ENCODE measurements around the gene TSACC.
A peak's percentile ranks its signal among the peaks of the same experiment; 100 is the strongest.

Gene TSACC

DNA sequence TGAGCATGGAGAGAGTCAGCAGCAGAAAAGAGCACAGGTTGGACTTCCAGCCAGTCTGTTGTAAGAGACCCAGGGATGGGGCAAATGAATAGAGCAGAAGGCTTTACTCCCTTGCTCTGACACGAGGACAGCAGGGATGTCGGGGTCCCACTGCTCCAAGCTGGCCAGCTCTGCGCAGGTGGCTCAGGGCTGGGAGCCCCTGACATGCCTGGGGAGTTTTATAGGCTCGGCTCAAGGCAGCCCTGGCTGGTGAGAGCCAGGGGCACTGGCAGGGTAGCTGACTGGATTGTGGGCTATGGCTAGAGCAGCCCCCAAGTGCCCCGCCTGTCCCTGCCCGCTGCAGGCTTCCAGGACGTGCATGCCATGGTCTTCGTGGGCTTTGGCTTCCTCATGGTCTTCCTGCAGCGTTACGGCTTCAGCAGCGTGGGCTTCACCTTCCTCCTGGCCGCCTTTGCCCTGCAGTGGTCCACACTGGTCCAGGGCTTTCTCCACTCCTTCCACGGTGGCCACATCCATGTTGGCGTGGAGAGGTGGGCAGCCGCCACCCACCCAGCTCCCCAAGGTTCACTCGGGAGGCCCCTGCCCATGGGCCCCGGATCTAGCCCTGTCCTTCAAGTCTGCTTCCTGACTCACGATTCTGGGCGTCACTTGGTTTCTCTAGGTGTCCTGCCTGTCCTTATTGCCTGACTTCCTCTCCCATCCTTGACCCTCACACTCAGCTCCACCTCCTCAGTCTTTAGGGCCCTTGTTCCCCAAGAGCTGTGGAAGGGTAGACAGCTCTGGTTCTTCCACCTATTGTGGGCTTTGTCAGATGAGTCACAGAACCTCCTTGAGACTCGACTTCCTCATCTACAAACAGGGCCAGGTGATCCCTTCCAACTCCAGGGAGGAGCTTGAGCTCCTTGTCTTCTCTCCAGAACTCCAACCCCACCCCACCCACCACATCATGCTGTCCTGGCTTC lies 38.9 kb downstream of the TSACC start:
- no peak for DNase-seq

DNA sequence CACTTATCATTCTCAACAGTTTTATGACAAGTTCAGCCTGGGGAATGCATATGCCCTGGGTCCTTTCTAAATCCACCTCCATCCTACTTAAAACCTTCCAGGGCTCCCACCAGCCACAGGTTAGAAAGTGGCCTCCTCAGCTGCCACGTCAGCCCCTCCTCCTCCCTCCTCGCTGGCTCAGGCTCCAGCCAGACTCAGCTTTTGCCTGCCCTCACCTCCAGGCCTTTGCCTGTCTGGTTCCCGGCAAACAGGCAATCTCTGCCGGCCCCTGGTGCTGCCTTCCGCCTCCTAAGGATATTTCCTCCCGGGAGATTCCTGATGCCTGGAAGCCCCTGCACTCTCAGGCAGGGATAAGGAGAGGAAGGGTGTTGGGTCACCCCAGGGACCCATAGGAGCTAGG lies 40.2 kb downstream of the TSACC start:
- no peak for DNase-seq

DNA sequence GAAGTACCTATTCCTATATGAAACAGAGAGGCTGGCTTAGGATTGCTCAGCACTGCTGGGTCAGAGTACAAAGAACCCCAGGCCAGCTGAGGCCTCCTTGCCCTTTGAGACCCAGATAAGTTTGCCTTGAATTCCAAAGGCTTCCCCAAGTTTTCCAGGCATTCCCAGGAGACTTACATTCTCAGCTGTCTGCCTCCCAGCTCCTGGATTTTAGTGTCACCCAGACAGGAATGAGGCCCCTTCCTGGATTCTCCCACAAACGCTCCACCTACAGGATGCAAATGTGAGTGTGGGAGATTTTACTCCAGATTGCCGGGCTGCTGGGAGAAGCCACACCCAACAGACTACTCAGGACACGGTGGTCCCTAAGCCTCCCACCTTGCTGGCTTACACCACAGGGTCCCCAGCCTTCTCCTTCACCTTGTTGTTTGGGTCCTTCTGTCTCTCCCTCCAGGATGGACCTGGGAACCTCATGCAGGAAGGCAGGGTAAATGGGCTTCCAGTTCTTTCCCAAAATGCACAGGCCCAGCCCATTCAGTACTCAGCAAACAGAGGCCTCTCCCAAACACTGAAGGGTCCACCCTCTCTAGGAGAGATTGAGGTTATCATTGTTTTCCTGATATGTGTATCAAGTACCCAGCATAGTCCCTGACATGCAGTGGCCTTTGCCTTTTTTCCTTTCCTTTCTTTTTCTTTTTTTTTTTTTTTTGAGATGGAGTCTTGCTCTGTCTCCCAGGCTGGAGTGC lies 41.3 kb downstream of the TSACC start:
- no peak for DNase-seq

DNA sequence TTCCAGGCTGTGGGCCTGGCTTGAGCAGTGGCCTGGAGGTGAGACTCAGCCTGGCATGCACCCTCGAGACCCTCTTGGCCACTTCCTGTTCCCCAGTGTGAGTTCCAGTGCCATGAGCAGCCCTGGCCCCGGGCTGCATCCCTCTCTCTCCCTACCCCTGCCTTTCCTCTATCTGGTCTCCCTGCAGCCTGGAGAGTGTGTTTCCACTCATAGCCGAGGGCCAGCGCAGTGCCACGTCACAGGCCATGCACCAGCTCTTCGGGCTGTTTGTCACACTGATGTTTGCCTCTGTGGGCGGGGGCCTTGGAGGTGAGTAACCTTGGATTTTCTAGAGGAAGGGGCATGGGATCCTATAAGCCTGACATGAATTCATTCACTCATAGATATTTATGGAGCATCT lies 44.2 kb downstream of the TSACC start:
- DNase-seq: no peak

DNA sequence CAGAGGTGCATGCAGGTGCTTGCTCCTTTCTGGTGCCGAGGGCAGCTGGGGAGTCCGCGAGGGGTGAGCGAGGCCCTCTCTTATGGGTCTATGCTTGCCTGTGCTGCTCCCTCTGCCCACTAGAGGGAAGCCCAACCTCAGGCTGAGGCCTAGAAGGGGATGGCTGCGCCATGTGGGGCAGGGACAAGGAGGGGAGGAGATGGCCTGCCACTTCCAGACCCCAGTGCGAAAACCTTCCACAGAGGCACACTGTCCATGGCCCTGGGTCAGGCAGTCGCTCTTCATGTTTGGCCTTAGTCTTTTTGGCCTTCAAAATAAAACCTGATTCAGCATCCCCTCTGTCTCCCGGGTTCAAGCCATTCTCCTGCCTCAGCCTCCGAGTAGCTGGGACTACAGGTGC lies 44.7 kb downstream of the TSACC start:
- DNase-seq: peak; percentile 35

DNA sequence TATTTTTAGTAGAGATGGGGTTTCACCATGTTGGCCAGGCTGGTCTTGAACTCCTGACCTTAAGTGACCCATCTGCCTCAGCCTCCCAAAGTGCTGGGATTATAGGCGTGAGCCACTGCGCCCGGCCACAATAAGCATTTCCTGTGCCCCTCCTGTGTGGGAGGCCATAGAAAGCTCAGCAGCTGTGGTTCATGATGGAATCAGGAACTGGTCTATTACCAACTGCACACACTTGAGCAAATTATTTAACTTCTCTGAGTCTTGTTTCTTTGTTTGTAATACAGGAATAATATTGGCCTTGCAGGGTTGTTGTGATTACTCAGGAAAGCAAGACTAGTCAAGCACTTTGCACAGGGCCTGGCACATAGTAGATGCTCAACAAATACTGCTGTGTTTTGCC lies 45.7 kb downstream of the TSACC start:
- DNase-seq: no peak

DNA sequence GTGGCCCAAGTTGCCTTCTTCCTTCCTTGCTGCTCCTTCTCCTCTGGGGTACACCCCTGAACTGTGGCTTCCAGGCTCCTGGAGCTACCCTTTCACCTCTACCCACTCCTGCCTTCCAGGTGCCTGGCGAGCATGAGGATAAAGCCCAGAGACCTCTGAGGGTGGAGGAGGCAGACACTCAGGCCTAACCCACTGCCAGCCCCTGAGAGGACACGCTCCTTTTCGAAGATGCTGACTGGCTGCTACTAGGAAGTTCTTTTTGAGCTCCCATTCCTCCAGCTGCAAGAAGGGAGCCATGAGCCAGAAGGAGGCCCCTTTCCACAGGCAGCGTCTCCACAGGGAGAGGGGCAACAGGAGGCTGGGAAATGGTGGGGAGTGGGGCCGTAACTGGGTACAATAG lies 46.3 kb downstream of the TSACC start:
- DNase-seq: no peak

DNA sequence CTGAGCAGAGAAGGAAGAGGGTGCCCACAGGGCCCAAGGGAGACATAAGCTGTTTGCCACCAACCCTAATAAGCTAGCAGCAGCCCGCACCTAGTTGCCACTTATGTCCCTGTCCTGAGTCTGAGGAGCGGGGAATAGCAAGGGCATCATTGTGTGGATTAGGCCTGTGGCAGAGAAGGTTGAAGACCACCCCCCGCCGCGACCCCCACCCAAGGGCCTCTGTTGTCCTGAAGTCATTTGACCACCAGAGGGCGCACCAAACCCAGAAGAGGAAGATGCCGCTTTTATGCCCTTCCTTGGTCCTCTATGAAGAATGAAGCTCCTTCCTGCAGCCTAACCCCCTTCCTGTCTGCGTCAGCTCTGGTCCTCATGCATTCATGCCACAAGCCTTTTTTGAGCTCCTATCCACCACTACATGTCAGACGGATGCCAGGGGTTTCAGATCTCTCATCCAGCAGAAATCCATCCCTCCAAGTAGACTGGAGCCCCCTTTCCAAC lies 47.3 kb downstream of the TSACC start:
- DNase-seq: peak; percentile 76

DNA sequence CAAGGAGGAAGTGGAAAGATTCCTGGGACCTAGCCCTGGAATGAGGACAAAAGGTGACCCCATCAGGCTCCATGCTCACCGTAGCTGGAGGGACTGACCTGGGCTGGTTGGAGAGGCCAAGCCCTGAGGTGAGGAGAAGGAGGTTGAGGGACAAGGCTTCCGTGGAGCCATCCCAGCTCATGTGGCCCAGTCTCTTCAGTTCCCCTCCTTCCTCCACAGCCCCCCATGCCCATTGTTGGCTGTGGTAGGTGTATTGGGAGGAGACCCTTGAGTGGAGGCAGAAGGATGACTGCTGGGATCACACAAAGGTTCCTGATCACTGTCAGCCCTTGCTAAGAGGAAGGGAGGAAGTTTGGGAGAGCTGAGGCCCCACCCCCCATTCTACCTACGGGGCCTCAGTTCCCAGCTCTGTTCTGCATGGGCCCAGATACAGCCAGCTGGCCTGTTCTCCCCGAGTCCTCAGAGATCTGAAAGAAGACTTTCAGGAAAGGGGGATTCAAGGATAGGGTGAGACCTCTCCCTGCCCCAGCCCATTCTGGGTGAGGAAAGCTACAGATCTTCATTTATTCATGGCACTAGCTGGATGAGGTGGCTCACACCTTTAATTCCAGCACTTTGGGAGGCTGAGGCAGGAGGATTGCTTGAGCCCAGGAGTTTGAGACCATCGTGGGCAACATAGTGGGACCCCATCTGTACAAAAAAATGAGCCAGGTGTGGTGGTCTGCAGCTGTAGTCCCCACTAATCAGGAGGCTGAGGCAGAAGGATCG lies 48.0 kb downstream of the TSACC start:
- no peak for DNase-seq

DNA sequence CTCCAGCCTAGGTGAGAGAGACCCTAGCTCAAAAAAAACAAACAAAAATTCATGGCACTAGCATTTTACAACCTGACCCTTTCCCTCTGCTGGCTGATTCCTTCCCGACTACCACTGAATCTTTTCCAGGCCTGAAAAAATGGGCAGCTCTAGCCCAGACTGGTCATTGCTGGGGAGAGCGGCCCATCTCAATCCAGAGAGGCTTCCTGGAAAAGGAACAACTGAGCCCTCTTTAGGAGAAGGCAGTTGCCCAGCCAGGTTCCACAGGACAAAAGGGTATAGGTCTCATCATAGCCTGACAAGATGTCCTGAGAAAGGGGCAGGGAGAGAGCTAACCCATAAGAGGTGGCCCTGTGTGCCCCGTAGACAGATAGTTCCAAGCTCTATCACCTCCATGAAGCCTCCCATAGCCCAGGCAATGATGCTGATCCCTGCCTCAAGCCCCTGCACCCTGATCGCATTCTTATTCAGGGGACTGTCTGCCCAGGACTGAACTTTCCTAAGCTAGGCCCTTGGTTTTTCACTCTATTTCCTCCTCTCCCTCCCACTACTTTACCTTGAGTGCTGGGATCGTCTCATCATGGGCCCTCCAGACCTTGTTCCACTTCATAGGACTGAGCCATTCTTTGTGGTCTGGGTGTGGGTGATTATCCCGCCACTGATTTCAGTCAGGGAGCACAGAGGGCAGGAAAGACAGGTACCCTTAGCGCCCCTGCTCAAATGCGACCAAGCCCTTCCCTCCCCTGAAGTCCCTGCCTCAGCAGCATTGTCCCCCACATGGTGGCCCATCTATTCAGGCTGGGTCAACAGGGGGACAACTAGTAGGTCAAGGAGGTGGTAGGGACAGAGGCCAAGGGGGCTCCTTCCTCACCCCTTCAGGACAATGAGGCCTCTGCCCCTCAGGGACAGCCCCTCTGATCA lies 48.9 kb downstream of the TSACC start:
- no peak for DNase-seq

DNA sequence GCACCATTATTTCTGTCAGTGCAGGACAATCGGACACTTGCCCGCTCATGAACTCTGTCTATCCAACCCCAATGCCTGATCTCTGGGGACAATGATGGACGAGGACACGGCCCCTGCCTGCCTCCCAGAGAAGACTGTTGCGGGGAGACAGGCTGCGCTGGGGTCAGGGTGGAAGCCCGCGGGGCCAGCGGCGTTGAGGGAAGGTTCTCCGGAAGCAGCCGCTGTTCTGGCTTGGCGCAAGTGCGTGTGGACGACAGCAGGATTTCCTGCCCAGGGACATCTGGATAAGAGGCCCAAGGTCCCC lies 49.5 kb downstream of the TSACC start:
- DNase-seq: no peak

DNA sequence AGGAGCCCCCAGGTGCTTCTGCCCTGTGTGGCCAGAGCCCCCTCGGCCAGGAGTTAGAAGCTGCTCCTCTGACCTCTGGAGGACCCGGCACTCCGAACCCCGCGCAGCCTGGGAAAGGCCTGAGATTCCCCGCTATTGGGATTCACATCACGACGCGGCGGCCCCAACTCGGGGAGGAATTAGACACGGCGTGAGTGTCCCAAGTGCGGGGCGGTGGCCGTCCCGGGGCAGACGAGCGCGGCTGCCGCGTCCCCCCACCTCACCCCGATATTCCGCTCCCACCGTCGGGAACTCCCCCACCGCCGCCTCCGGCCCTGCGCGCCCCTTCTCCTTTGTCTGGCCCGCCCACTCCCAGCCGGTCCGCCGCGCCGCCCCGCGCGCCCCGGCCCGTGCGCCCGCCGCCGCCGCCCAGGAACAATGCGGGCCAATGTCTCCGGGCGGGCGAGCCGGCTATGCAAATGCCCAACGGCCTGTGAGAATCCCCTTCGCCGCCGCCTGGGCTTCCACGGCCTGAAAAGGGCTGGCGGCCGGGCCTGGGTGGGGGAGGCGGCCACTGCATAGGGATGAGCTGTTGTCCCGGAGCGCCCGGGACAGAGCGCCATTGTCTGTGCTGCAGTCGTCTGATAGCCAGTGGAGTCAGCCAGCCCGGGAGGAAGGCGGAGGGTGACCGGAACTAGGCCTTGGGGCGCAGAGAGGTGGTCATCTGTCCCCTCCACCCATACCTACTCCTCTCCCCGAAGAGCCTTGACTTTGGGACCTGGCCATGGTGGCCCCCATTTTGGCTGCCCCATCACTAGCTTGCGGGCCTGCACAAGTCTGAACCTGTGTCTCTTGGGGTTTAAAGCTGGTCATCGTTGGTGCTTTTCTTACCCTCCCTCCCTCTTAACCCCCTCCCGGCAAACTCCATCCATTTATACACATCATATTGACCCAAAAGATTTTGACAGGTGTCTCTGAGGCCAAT lies 50.1 kb downstream of the TSACC start:
- DNase-seq: no peak

DNA sequence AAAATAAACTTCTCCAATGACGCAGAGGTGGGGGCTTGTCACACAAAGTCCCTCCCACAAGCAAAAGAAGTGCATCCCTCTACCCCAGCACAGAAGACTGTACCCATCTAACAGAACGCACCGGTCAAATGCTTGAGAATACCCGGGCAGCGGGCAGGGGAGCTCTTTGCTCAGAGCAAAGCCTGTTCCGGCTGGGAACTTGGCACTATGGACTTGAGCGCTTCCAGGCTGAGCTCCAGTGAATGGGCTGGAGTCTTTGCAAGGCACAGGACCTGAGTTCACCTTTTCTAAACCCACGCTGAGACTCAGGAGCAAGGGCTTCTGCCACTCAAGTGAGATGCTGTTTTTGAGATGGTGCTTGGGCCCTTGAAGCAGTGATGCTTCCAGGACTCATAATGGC lies 51.0 kb downstream of the TSACC start:
- no peak for DNase-seq

DNA sequence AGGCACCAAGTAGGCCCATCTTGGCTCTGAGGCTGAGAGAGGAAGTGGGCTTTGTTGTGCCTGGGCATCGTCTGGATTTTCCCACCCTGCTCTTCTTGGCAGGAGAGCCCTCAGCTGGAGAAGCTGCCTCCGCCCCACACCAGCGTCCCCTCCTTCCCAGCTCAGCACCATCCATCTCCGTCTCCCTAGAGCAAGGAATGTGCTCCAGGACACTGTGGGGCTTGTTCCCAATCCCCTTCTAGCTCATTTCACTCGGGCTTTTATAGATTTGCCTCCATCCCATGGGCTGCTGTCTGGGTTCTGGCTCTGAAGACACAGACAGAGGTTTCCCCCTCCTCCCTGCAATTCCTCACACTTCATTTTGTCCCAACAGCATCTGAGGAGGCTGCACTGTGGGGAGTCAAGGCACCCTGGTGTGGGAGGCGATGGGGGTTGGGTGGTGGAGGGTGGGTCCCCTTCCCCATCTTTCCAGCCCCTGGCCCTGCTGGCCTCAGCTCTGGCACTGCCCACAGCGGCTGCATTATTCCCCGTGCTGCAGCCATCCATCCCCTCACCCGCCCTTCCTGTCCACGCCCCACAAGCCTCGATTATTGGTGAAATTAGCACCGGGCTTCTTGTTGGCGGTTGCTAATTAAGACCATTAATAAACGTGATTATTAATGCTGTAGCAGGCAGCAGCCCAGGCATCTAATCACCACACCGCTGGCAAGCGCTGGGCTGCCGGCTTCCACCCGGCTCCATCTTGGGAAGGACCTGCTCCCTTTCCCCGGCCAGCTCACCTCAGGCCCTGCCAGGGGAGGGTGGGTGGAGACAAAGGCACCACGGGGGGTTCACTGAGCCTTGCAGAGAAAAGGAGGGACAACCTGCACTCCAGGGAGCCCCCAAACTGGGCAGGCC lies 52.4 kb downstream of the TSACC start:
- no peak for DNase-seq

DNA sequence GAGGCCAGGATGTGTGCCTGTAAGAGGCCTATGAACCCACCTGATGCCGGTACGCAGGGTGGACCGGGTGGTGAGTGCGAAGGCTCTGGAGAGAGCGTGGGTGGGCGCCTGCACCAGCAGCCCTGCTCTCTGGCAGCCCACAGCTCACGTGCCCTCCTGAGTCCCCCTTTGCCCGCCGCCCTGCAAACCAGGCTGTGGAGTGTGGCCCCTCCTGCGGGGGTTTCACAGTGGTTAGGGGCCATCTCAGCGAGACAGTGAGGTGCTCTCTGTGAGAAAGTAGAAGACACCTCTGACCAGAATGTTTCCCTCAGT lies 53.0 kb downstream of the TSACC start:
- DNase-seq: no peak

DNA sequence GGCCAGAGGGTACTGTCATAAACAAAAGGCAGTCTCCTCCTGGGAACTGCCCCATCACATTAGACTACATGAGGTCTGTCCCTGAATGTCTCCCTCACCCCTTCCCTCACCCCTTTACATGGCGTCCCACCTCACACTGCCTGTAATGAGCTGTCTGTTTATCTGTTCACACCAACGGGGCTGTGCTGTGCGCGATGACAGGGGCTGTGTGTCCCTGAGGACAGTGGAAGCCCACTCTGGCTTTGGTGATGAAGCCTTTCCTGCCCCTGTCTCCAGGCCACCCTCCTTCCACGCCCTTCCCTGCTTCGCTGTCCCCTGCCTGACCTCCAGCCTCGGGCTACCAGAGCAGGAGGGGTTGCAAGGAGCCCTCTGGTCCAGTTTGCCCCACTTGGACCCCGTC lies 53.4 kb downstream of the TSACC start:
- DNase-seq: no peak

DNA sequence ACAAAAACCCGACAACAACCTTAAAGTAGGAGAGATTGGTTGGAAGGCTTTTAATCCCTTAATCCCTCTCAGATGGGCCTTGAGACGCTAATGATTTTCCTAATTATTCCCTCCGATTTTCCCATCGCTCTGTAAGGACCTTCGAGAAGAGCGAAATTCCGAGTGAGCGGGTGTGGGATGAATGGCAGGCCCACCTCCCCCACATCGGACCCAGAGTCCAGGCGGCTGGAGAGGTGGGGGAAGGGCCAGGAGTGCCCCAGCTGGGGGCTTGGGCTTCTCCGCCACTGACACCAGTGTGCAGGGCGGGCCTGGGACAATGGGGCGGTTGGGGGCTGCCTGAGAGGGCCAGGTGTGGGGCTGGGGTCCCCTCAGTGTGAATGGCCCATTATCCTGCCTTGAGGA lies 54.1 kb downstream of the TSACC start:
- no peak for DNase-seq

DNA sequence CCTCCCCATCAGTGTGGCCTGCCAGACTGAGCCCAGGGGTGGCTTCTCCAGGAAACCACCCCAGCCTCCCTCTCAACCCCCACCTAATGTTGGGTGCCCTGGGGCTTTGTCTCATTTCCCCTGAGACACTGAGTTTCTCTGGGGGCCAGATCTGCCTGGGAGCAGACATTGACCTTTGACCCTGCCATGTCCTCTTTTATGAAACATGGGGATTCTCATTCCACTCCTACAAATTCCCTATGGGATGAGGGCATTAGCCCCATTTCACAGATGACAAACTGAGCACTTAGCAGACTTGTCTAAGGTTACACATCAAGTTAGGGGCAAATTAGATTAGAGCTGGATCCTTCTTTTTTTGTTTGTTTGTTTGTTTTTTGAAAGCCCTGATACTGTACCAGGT lies 54.8 kb downstream of the TSACC start:
- no peak for DNase-seq

DNA sequence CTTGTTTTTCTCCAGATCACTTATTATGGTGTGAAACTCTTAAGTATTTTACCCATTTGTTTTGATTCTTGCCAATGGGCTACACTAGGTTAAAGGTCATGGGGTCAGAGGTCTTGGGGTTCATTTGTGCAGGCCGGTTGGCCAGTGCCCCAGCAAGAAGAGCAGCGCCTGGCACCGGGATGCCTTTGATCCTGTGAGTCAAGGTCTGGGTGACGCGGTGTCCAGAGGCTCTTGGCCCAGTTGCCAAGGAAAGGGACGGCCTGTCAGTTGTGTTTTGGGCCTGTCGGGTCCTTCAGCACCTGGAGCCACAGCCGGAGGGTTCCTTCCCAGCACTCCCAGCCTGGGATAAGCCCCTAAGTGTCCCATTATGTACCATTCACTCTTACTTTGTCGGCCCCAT lies 55.8 kb downstream of the TSACC start:
- no peak for DNase-seq

DNA sequence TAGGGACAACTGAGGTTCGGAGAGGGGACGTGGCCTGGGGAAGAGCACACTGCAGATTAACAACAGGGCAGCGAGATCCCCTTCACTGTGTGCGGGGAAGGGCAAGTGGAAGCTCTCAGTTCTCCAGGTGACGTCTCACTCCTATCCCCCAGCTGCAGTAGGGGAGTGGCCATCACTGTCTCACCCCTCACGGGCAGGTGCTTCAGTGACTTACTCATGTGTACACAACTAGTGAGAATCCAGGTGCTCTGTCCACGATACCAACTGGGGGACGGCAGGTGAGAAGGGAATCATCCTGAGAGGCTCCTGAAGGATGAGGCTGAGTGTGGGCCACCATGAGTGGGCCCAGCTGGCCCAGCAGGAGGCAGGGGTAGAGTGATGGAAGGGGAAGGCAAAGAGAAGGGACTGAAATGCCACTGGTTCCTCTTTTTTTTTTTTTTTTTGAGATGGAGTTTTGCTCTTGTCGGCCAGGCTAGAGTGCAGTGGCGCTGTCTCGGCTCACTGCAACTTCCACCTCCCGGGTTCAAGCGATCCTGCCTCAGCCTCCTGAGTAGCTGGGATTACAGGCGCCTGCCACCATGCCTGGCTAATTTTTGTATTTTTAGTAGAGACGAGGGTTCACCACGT lies 56.6 kb downstream of the TSACC start:
- DNase-seq: no peak
